ENCODE measurements around the gene RIC8A. TPM values are rescaled to one million over a fixed set of nuclear protein-coding genes. Genes with fewer than 3 reads are reported as not detected.

Gene RIC8A
- total RNA-seq, result 132 and 186 TPM in 2 replicates

GRCh38 chr11:207208-207862 lies at the start of gene RIC8A, which contains the start of gene BET1L:
TSS of gene RIC8A (plus strand) at chr11:207708. CDS start at chr11:208855, 1,147 bp downstream.
TSS of gene BET1L (minus strand) at chr11:207399. CDS start at chr11:207321, 78 bp downstream.

GRCh38 chr11:192674-193128 lies 14.8 kb upstream of the RIC8A start, which contains the start of gene SCGB1C1:
TSS of gene SCGB1C1 (plus strand) at chr11:193078. CDS start at chr11:193100, 22 bp downstream.

GRCh38 chr11:235997-236773 lies 28.7 kb downstream of the RIC8A start, which contains the start of gene SIRT3:
TSS of gene SIRT3 (minus strand) at chr11:236342. CDS start at chr11:236328, 14 bp downstream.

GRCh38 chr11:236774-237767 lies 29.6 kb downstream of the RIC8A start, which contains the start of gene PSMD13:
TSS of gene PSMD13 (plus strand) at chr11:236976. CDS start at chr11:237050, 74 bp downstream.

Other genes with a start within 250 kb of the RIC8A start
- gene SCGB1C1, start 14.6 kb upstream of the RIC8A start, total RNA-seq, result not detected in 2 replicates
- 17.8 and 19.1 TPM in 2 replicates for gene BET1L, start 309 bp upstream of the RIC8A start, total RNA-seq
- 9.6 and 10.9 TPM in 2 replicates for gene SIRT3, start 28.6 kb downstream of the RIC8A start, total RNA-seq
- 102 and 127 TPM in 2 replicates for gene PSMD13, start 29.3 kb downstream of the RIC8A start, total RNA-seq
- under 0.01 TPM in 1 of 2 replicates, not detected in the other for gene NLRP6, start 70.7 kb downstream of the RIC8A start, total RNA-seq
- gene PGGHG, start 81.4 kb downstream of the RIC8A start, total RNA-seq, result 5.8 and 9.6 TPM in 2 replicates
- not detected in 2 replicates for gene IFITM5, start 91.8 kb downstream of the RIC8A start, total RNA-seq
- 18.9 and 32.1 TPM in 2 replicates for gene IFITM2, start 100.1 kb downstream of the RIC8A start, total RNA-seq
- gene IFITM1, start 106.3 kb downstream of the RIC8A start, total RNA-seq, result 20.1 and 20.8 TPM in 2 replicates
- 32.5 and 56.2 TPM in 2 replicates for gene IFITM3, start 113.2 kb downstream of the RIC8A start, total RNA-seq
- gene B4GALNT4, start 161.8 kb downstream of the RIC8A start, total RNA-seq, result 4.5 and 4.9 TPM in 2 replicates
- 1.5 and 3.2 TPM in 2 replicates for gene PKP3, start 186.5 kb downstream of the RIC8A start, total RNA-seq
- 9.3 and 16.5 TPM in 2 replicates for gene SIGIRR, start 207.3 kb downstream of the RIC8A start, total RNA-seq
- gene ANO9, start 234.3 kb downstream of the RIC8A start, total RNA-seq, result under 0.01 TPM in 1 of 2 replicates, not detected in the other
- 34.9 and 37.8 TPM in 2 replicates for gene PTDSS2, start 242.6 kb downstream of the RIC8A start, total RNA-seq